Medulla oblongata (tissue), 1 donor: ENCODE results near the gene CCDC61.
A peak's percentile ranks its signal among the peaks of the same experiment; 100 is the strongest.

ENCODE experiments used
- DNase-seq: peaks from one replicate; pipeline ENCODE4 v3.0.0-alpha.2; 2015; ENCODE audit errors: extremely low spot score

Gene CCDC61

GRCh38 chr19:46015687-46016425, 20.6 kb downstream of the CCDC61 start:
- DNase-seq: no peak

- peak; percentile 85 for DNase-seq
Observed at GRCh38 chr19:46016426-46017094, 21.3 kb downstream of the CCDC61 start.

GRCh38 chr19:46017095-46017429, 21.8 kb downstream of the CCDC61 start:
- DNase-seq: no peak

GRCh38 chr19:46017874-46018675, 22.8 kb downstream of the CCDC61 start:
- DNase-seq: no peak

- DNase-seq: no peak
Observed at GRCh38 chr19:46018729-46019251, 23.5 kb downstream of the CCDC61 start.

- no peak for DNase-seq
Observed at GRCh38 chr19:46019270-46019669, 24.0 kb downstream of the CCDC61 start.

GRCh38 chr19:46020819-46021125, 25.5 kb downstream of the CCDC61 start:
- no peak for DNase-seq

GRCh38 chr19:46021531-46022041, 26.3 kb downstream of the CCDC61 start:
- no peak for DNase-seq

GRCh38 chr19:46022061-46022430, 26.8 kb downstream of the CCDC61 start:
- no peak for DNase-seq

GRCh38 chr19:46022431-46023310, 27.4 kb downstream of the CCDC61 start, which contains the start of gene PGLYRP1:
Gene PGLYRP1, minus strand, starts transcription at chr19:46023053. Its CDS starts 32 bp downstream, at chr19:46023021.
- no peak for DNase-seq

GRCh38 chr19:46023311-46023779, 28.1 kb downstream of the CCDC61 start:
- DNase-seq: no peak

GRCh38 chr19:46025835-46026234, 30.6 kb downstream of the CCDC61 start:
- no peak for DNase-seq

- no peak for DNase-seq
Observed at GRCh38 chr19:46030812-46031550, 35.7 kb downstream of the CCDC61 start.

- no peak for DNase-seq
Observed at GRCh38 chr19:46031781-46032596, 36.7 kb downstream of the CCDC61 start.

GRCh38 chr19:46032597-46033025, 37.3 kb downstream of the CCDC61 start:
- no peak for DNase-seq

- DNase-seq: no peak
Observed at GRCh38 chr19:46033401-46033800, 38.1 kb downstream of the CCDC61 start.

GRCh38 chr19:46035546-46035945, 40.3 kb downstream of the CCDC61 start:
- no peak for DNase-seq

- no peak for DNase-seq
Observed at GRCh38 chr19:46035986-46036743, 40.9 kb downstream of the CCDC61 start.

- no peak for DNase-seq
Observed at GRCh38 chr19:46036744-46037128, 41.5 kb downstream of the CCDC61 start.
